Thoracic aorta endothelial cell (primary cell): ENCODE measurements around the gene PPP1R2B. TPM values are rescaled to one million over a fixed set of nuclear protein-coding genes. Genes with fewer than 3 reads are reported as not detected.

Experiments
- small RNA-seq: library from RNA; depleted of rRNA; stranded (forward); fragments of <200 nt; gene quantifications from one replicate; pipeline ENCODE3, GENCODE V24; 2012
- total RNA-seq: library from RNA; depleted of rRNA; stranded (reverse); fragments of >200 nt; gene quantifications from 2 replicates; pipeline ENCODE4 v1.2.3, GENCODE V29; 2012

Gene PPP1R2B
- total RNA-seq, result under 0.01 and 0.07 TPM in 2 replicates

DNA sequence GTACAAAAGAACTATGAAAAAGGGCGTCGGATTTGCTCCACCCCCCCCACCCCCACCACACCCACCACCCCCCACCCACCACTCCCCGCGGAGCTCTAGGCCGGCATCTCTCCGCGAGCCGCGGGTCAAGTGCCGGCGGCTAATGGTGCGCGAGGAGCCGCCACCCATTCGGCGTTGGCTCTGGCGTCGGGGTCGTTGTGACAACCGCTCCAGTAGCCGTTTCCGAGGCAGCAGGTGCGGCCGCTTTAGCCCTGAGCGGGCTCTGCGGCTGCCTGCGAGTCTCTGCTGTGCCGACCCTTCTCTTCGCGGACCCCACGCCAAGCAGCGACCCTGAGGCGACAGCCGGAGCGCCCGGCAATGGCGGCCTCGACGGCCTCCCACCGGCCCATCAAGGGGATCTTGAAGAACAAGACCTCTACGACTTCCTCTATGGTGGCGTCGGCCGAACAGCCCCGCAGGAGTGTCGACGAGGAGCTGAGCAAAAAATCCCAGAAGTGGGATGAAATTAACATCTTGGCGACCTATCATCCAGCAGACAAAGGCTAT, at the start of gene PPP1R2B:
Gene PPP1R2B, plus strand, starts transcription at position 90 of the 546 bp plus-strand sequence. Its CDS starts 268 bp downstream, at position 358.

Small RNAs within 50 kb of the gene (small RNA-seq; reads per million reads assigned to genes)
- gene RNU6-556P, result not detected

Other genes with a start within 250 kb of the PPP1R2B start
- not detected in 2 replicates for gene TIMD4, start 112.9 kb downstream of the PPP1R2B start, total RNA-seq
- not detected in 2 replicates for gene HAVCR1, start 208.8 kb downstream of the PPP1R2B start, total RNA-seq